ENCODE results near the gene GRN.
A peak's percentile ranks its signal among the peaks of the same experiment; 100 is the strongest.

Gene GRN

GRCh38 chr17:44348234-44348987 lies 3.3 kb downstream of the GRN start:
- Histone ChIP-seq H3K27ac (no peak overlapping the region), H3K36me3 (replicated peaks) (peaks cover 29% of the 10 kb centered on the region), H3K27me3 (replicated peaks) (no peaks in the 10 kb centered on the region), H3K4me3 (ENCODE audit: low read depth, low read length) (no peak overlapping the region)
- TF ChIP-seq CTCF (IDR thresholded peaks at IDR 0.05; ENCODE audit: low read depth, low read length, missing control alignments), result no peak
- in situ Hi-C loops (cut with HindIII; ENCODE audit: low pct_ligation_motif_present, low sequenced_read_pairs), result no loop called here
- DNase-seq, result peak; percentile 56

DNA sequence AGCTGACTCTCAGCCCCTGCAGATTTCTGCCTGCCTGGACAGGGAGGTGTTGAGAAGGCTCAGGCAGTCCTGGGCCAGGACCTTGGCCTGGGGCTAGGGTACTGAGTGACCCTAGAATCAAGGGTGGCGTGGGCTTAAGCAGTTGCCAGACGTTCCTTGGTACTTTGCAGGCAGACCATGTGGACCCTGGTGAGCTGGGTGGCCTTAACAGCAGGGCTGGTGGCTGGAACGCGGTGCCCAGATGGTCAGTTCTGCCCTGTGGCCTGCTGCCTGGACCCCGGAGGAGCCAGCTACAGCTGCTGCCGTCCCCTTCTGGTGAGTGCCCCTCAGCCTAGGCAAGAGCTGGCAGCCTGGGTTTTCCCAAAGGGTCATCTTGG lies 3.9 kb downstream of the GRN start:
- H3K4me3 ChIP-seq (ENCODE audit: low read depth, low read length), result no peak overlapping the region
- no peaks in the 10 kb centered on the region for H3K27me3 ChIP-seq (replicated peaks)
- DNase-seq, result no peak
- peaks cover 29% of the 10 kb centered on the region for H3K36me3 ChIP-seq (replicated peaks)
- in situ Hi-C loops (cut with HindIII; ENCODE audit: low pct_ligation_motif_present, low sequenced_read_pairs), result no loop called here
- TF ChIP-seq CTCF (IDR thresholded peaks at IDR 0.05; ENCODE audit: low read depth, low read length, missing control alignments), result no peak
- H3K27ac ChIP-seq, result no peak overlapping the region

DNA sequence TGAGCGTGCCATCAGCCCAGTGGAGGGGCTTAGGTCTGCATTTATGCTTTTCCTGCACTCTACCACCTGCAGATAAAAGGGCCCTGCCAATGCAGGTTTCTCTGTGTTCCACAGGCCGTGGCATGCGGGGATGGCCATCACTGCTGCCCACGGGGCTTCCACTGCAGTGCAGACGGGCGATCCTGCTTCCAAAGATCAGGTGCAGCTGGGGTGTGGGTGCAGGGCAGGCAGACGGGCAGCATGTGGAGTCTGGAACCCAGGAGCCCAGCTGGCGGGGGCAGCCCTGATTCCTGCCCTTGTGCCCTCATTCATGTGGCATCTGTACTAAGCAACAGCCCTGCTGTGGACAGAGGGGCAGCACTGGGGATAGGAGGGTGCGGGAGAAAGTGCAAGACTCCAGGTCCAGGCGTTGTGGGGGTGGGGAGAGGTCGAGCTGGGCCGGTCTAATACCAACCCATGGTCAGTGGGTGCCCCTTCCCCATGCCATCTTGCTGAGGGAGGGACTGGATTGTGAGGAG lies 4.5 kb downstream of the GRN start:
- Histone ChIP-seq H3K27ac (no peak overlapping the region), H3K27me3 (replicated peaks) (no peaks in the 10 kb centered on the region), H3K4me3 (ENCODE audit: low read depth, low read length) (no peak overlapping the region), H3K36me3 (replicated peaks) (peaks cover 29% of the 10 kb centered on the region)
- no peak for TF ChIP-seq CTCF (IDR thresholded peaks at IDR 0.05; ENCODE audit: low read depth, low read length, missing control alignments)
- in situ Hi-C loops (cut with HindIII; ENCODE audit: low pct_ligation_motif_present, low sequenced_read_pairs), result no loop called here
- no peak for DNase-seq

DNA sequence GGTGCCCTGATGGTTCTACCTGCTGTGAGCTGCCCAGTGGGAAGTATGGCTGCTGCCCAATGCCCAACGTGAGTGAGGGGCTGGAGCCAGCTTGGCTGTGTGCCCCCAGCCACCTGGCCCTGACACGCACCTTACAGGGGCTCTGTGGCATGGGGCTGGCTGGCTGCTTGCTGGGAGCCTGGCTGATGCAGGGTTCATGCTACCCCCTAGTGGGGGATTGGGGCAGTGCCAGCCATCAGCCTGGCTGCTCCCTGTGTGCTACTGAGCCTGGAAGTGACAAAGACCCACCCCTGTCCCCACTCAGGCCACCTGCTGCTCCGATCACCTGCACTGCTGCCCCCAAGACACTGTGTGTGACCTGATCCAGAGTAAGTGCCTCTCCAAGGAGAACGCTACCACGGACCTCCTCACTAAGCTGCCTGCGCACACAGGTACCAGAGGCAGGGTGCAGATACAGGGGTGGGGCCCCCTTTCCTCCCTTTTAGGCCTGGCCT lies 5.7 kb downstream of the GRN start:
- in situ Hi-C loops (cut with HindIII; ENCODE audit: low pct_ligation_motif_present, low sequenced_read_pairs), result no loop called here
- H3K36me3 ChIP-seq (replicated peaks), result peaks cover 29% of the 10 kb centered on the region
- H3K4me3 ChIP-seq (ENCODE audit: low read depth, low read length), result no peak overlapping the region
- H3K27me3 ChIP-seq (replicated peaks), result no peaks in the 10 kb centered on the region
- DNase-seq, result peak; percentile 36
- peak; percentile 88 for TF ChIP-seq CTCF (IDR thresholded peaks at IDR 0.05; ENCODE audit: low read depth, low read length, missing control alignments)
- H3K27ac ChIP-seq, result no peak overlapping the region

GRCh38 chr17:44351464-44351863 lies 6.4 kb downstream of the GRN start:
- DNase-seq, result no peak
- H3K27me3 ChIP-seq (replicated peaks), result no peaks in the 10 kb centered on the region
- H3K36me3 ChIP-seq (replicated peaks), result peaks cover 29% of the 10 kb centered on the region
- no peak overlapping the region for H3K4me3 ChIP-seq (ENCODE audit: low read depth, low read length)
- no peak for TF ChIP-seq CTCF (IDR thresholded peaks at IDR 0.05; ENCODE audit: low read depth, low read length, missing control alignments)
- in situ Hi-C loops (cut with HindIII; ENCODE audit: low pct_ligation_motif_present, low sequenced_read_pairs), result no loop called here
- no peak overlapping the region for H3K27ac ChIP-seq
